ENCODE results near the gene SGMS1. TPM values are rescaled to one million over a fixed set of nuclear protein-coding genes. Genes with fewer than 3 reads are reported as not detected.

SGMS1 gene
- total and polyA plus RNA-seq, 2 donors (not counting 1 experiment from before 2014, with no cell fraction given) = 39.9 to 82.1 TPM

DNA sequence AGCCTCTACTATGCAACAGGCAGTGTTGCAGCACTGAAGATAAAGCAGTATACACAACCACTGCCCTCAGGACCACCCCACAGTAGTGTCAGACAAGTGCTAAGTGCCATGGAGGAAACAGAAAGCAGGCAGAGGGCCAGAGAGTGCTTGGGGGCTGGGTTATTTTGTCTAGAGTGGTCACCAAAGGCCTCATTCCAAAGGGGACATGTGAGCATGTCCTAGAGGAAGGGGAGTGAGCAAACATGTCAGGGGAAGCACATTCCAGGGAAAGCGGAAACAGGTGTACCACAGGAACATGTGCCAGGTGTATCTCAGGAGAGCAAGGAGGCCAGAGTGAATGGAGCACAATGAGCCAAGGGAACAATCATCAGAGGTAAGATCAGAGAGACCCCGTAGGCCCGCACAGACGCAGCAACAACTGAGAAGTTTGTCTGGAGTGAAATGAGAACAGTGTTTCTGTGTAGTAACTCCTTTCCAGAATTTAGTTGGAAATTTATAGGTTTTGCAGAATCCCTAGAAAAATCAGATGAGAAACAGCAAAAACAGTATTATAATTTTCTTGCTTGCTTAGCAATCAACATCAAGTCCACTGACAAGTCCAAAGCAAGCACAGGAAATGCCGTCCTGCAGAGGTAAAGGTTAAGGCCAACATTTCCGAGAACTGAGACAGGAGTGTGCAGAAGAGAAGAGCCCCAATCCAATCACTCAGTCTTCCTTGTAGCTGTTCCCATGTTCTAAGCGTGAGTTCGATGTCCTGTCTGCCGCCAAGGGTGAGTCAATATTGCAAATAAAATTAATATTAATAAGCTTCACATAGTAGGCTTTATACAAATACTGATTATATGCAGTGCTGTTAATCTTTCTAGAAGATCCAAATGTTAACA, 67.3 kb downstream of the SGMS1 start:
- H4K20me1 ChIP-seq (ENCODE audit: control insufficient read depth, extremely low read depth, insufficient read depth, low read length) = no peaks in the 10 kb centered on the region
- no peaks in the 10 kb centered on the region for H3K27me3 ChIP-seq (ENCODE audit: control insufficient read depth, insufficient read depth, low read length)
- H3K4me3 ChIP-seq (replicated peaks in 1 of 4; ENCODE audit: control extremely low read depth in 1 of 4, insufficient read depth in 1 of 4, low read depth in 3 of 4, low read length in 4 of 4) = no peak overlapping the region
- peaks cover 40% of the 10 kb centered on the region for H3K4me1 ChIP-seq (ENCODE audit: control insufficient read depth, extremely low read depth, insufficient read depth, low read length)
- no peak overlapping the region for H3K4me2 ChIP-seq (ENCODE audit: extremely low read depth, insufficient read depth, low read length)
- H3K9ac ChIP-seq (ENCODE audit: insufficient read depth, low read length) = no peak overlapping the region
- H3K79me2 ChIP-seq (ENCODE audit: control insufficient read depth, insufficient read depth, low read length) = peaks cover 2% of the 10 kb centered on the region
- H3K9me3 ChIP-seq (ENCODE audit: control insufficient read depth, insufficient read depth, low read depth, low read length) = no peaks in the 10 kb centered on the region
- TF ChIP-seq EZH2 (IDR thresholded peaks at IDR 0.05; ENCODE audit: low read length, missing control alignments) = no peak
- TF ChIP-seq, protein P1, sequence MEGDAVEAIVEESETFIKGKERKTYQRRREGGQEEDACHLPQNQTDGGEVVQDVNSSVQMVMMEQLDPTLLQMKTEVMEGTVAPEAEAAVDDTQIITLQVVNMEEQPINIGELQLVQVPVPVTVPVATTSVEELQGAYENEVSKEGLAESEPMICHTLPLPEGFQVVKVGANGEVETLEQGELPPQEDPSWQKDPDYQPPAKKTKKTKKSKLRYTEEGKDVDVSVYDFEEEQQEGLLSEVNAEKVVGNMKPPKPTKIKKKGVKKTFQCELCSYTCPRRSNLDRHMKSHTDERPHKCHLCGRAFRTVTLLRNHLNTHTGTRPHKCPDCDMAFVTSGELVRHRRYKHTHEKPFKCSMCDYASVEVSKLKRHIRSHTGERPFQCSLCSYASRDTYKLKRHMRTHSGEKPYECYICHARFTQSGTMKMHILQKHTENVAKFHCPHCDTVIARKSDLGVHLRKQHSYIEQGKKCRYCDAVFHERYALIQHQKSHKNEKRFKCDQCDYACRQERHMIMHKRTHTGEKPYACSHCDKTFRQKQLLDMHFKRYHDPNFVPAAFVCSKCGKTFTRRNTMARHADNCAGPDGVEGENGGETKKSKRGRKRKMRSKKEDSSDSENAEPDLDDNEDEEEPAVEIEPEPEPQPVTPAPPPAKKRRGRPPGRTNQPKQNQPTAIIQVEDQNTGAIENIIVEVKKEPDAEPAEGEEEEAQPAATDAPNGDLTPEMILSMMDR (conservative IDR thresholded peaks at IDR 0.05 in 1 of 2, IDR thresholded peaks at IDR 0.05 in 1 of 2; ENCODE audit: low read depth in 1 of 2, low read length in 2 of 2) = no peak
- H3K36me3 ChIP-seq (ENCODE audit: control insufficient read depth, insufficient read depth, low read length) = no peaks in the 10 kb centered on the region
- H3K27ac ChIP-seq (ENCODE audit: insufficient read depth, low read length) = no peak overlapping the region
- DNase-seq (ENCODE audit: low read depth in 2 of 2) = no peak
- H2AFZ ChIP-seq (ENCODE audit: low read length) = no peak overlapping the region

DNA sequence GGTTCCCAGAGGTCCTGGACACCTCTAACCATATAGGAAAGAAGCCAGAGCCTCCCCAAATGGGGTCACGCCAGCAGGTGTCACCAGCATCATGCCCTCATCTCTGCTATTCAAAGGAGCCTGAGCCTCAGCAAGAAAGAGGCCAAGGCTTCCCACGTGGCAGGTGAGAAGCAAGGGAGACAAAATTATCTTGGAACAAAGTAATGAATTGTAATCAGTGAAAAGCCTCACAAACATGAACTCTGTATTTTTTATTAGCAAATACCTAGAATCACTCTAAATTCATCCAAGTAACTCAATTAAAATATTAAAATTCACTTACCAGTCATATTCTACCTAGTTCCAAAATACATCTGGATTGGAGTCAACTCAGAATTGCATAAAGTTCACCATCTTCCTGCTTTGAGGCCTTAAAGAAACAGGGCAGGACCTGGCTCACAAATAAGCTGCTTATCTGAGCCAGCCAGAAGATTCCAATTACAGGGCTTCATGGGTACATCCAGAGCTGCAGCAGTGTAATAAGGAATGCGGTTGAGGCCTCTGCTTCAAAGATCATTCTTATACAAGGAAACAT, 68.7 kb downstream of the SGMS1 start:
- Histone ChIP-seq H2AFZ (ENCODE audit: low read length) (no peak overlapping the region), H4K20me1 (ENCODE audit: control insufficient read depth, extremely low read depth, insufficient read depth, low read length) (no peaks in the 10 kb centered on the region), H3K4me3 (replicated peaks in 1 of 4; ENCODE audit: control extremely low read depth in 1 of 4, insufficient read depth in 1 of 4, low read depth in 3 of 4, low read length in 4 of 4) (no peak overlapping the region), H3K4me1 (ENCODE audit: control insufficient read depth, extremely low read depth, insufficient read depth, low read length) (peaks cover 35% of the 10 kb centered on the region), H3K79me2 (ENCODE audit: control insufficient read depth, insufficient read depth, low read length) (peaks cover 2% of the 10 kb centered on the region), H3K9me3 (ENCODE audit: control insufficient read depth, insufficient read depth, low read depth, low read length) (no peaks in the 10 kb centered on the region), H3K27me3 (ENCODE audit: control insufficient read depth, insufficient read depth, low read length) (no peaks in the 10 kb centered on the region), H3K27ac (ENCODE audit: insufficient read depth, low read length) (peak overlapping the region; percentile 13), H3K4me2 (ENCODE audit: extremely low read depth, insufficient read depth, low read length) (peak overlapping the region; percentile 36), H3K9ac (ENCODE audit: insufficient read depth, low read length) (no peak overlapping the region), H3K36me3 (ENCODE audit: control insufficient read depth, insufficient read depth, low read length) (no peaks in the 10 kb centered on the region)
- no peak for TF ChIP-seq EZH2 (IDR thresholded peaks at IDR 0.05; ENCODE audit: low read length, missing control alignments)
- TF ChIP-seq, protein P1 (conservative IDR thresholded peaks at IDR 0.05 in 1 of 2, IDR thresholded peaks at IDR 0.05 in 1 of 2; ENCODE audit: low read depth in 1 of 2, low read length in 2 of 2) = no peak
- DNase-seq (ENCODE audit: low read depth in 2 of 2) = peak; percentile 57 to 67

DNA sequence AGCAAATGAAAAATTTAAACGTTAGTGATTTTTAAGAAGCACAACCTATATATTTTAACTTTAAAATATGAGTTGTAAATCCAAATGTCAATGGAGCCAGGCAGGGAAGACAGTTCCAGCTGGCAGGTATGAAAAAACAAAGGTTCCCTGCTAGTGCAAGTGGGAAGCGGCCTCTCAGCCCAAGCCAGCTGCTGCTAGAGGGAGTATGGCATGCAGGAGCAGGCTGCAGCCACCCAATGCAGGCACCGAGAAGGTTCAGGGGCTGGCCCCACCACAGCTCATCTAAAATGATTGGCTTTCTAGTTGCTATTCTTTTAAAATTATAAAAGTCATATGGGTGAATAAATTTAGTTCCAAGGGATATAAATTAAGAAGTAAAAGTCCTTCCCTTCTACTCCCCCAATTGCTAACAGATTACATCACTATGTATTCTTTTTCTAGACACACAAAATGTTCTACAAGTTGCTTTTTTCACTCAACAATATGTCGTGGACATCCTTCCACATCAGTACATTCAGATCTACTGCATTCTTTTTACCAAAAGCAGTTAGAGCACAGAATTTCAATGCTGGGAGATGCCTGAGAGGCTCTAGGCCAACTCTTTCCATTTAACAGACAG, 69.3 kb downstream of the SGMS1 start:
- no peak for DNase-seq (ENCODE audit: low read depth in 2 of 2)
- H3K27ac ChIP-seq (ENCODE audit: insufficient read depth, low read length) = peak overlapping the region; percentile 13
- TF ChIP-seq, protein P1 (conservative IDR thresholded peaks at IDR 0.05 in 1 of 2, IDR thresholded peaks at IDR 0.05 in 1 of 2; ENCODE audit: low read depth in 1 of 2, low read length in 2 of 2) = no peak
- no peak for TF ChIP-seq EZH2 (IDR thresholded peaks at IDR 0.05; ENCODE audit: low read length, missing control alignments)
- no peaks in the 10 kb centered on the region for H4K20me1 ChIP-seq (ENCODE audit: control insufficient read depth, extremely low read depth, insufficient read depth, low read length)
- no peak overlapping the region for H2AFZ ChIP-seq (ENCODE audit: low read length)
- peaks cover 35% of the 10 kb centered on the region for H3K4me1 ChIP-seq (ENCODE audit: control insufficient read depth, extremely low read depth, insufficient read depth, low read length)
- no peaks in the 10 kb centered on the region for H3K36me3 ChIP-seq (ENCODE audit: control insufficient read depth, insufficient read depth, low read length)
- no peaks in the 10 kb centered on the region for H3K27me3 ChIP-seq (ENCODE audit: control insufficient read depth, insufficient read depth, low read length)
- H3K9ac ChIP-seq (ENCODE audit: insufficient read depth, low read length) = no peak overlapping the region
- no peaks in the 10 kb centered on the region for H3K9me3 ChIP-seq (ENCODE audit: control insufficient read depth, insufficient read depth, low read depth, low read length)
- H3K4me2 ChIP-seq (ENCODE audit: extremely low read depth, insufficient read depth, low read length) = peak overlapping the region; percentile 36
- H3K79me2 ChIP-seq (ENCODE audit: control insufficient read depth, insufficient read depth, low read length) = peaks cover 2% of the 10 kb centered on the region
- H3K4me3 ChIP-seq (replicated peaks in 1 of 4; ENCODE audit: control extremely low read depth in 1 of 4, insufficient read depth in 1 of 4, low read depth in 3 of 4, low read length in 4 of 4) = no peak overlapping the region
